HepG2 (cell line): ENCODE data around the gene CSDE1. TPM values are rescaled to one million over a fixed set of nuclear protein-coding genes. Genes with fewer than 3 reads are reported as not detected.

ENCODE experiments used
- DNMT3B ChIP-seq: conservative IDR thresholded peaks from 2 replicates; pipeline ENCODE4 v1.6.1; 2016; ENCODE audit warnings: missing biosample characterization, control low read depth
- ELF3 ChIP-seq: IDR thresholded peaks from 2 replicates; pipeline ENCODE4 v1.6.1; 2016; ENCODE audit warnings: missing genetic modification reagents, missing compliant biosample characterization
- ISX ChIP-seq: sonication (generic); formaldehyde crosslinking; conservative IDR thresholded peaks from 2 replicates; pipeline ENCODE4 v1.5.0; 2020; ENCODE audit warnings: missing genetic modification reagents
- MAF1 ChIP-seq: sonication (generic); formaldehyde crosslinking; IDR thresholded peaks from 2 replicates; pipeline ENCODE4 v1.5.0; 2020; ENCODE audit warnings: missing genetic modification reagents, borderline replicate concordance
- MLLT10 ChIP-seq: sonication (generic); formaldehyde crosslinking; IDR thresholded peaks from 2 replicates; pipeline ENCODE4 v1.4.0; 2020; ENCODE audit warnings: missing genetic modification reagents
- NKX3-1 ChIP-seq: sonication (generic); formaldehyde crosslinking; IDR thresholded peaks from 2 replicates; pipeline ENCODE4 v1.5.0; 2020; ENCODE audit warnings: missing genetic modification reagents
- ONECUT2 ChIP-seq: sonication (generic); formaldehyde crosslinking; IDR thresholded peaks from 2 replicates; pipeline ENCODE4 v1.4.0; 2020; ENCODE audit warnings: missing genetic modification reagents
- PAX8 ChIP-seq: sonication (generic); formaldehyde crosslinking; IDR thresholded peaks from 2 replicates; pipeline ENCODE4 v1.8.0; 2022; ENCODE audit warnings: mild to moderate bottlenecking, missing genetic modification reagents, borderline replicate concordance
- SRY ChIP-seq: sonication (generic); formaldehyde crosslinking; IDR thresholded peaks from 2 replicates; pipeline ENCODE4 v1.8.0; 2022; ENCODE audit warnings: mild to moderate bottlenecking, missing genetic modification reagents
- ZFY ChIP-seq: sonication (generic); formaldehyde crosslinking; IDR thresholded peaks from 2 replicates; pipeline ENCODE4 v1.4.0; 2020; ENCODE audit warnings: missing genetic modification reagents
- polyA plus RNA-seq, 8 experiments: library from polyadenylated mRNA; depleted of rRNA in 3 of 8; stranded (reverse) in 7 of 8; unstranded in 1 of 8; fragments of >200 nt; fragmentation: Illumina TruSeq in 4 of 8; extraction: Trizol in 4 of 8; gene quantifications; 2 replicates each; pipeline versions ENCODE4 v1.2.1 to v1.2.3, GENCODE V29; 2011 to 2016; ENCODE audit warnings: low read depth in 4 of 8, missing spikeins in 1 of 8, mixed read lengths in 1 of 8; ENCODE audit not compliant: insufficient read depth in 1 of 8
- total RNA-seq, 5 experiments: library from RNA; depleted of rRNA; stranded (reverse); fragments of >200 nt; fragmentation: Illumina TruSeq; extraction: Trizol; gene quantifications; 2 replicates each; pipeline ENCODE4 v1.2.3, GENCODE V29; 2016; ENCODE audit warnings: low read depth in 1 of 5
- TF ChIP-seq, protein P1 (sequence below): IDR thresholded peaks from 2 replicates; pipeline ENCODE4 v1.6.1; 2012; ENCODE audit warnings: low read length, improper control_type of control experiment
- TF ChIP-seq, protein P2 (sequence below): sonication (generic); formaldehyde crosslinking; IDR thresholded peaks from 2 replicates; pipeline ENCODE4 v1.4.0; 2020; ENCODE audit warnings: mild to moderate bottlenecking, missing genetic modification reagents
- TF ChIP-seq, protein P3 (sequence below): sonication (generic); formaldehyde crosslinking; IDR thresholded peaks from 2 replicates; pipeline ENCODE4 v1.4.0; 2020; ENCODE audit warnings: missing genetic modification reagents, borderline replicate concordance

CSDE1 gene
- total and polyA plus RNA-seq, 2 of the 13 experiments (the other 11 are each of a cell fraction or from before 2014, with no cell fraction given) = 150 to 313 TPM

DNA sequence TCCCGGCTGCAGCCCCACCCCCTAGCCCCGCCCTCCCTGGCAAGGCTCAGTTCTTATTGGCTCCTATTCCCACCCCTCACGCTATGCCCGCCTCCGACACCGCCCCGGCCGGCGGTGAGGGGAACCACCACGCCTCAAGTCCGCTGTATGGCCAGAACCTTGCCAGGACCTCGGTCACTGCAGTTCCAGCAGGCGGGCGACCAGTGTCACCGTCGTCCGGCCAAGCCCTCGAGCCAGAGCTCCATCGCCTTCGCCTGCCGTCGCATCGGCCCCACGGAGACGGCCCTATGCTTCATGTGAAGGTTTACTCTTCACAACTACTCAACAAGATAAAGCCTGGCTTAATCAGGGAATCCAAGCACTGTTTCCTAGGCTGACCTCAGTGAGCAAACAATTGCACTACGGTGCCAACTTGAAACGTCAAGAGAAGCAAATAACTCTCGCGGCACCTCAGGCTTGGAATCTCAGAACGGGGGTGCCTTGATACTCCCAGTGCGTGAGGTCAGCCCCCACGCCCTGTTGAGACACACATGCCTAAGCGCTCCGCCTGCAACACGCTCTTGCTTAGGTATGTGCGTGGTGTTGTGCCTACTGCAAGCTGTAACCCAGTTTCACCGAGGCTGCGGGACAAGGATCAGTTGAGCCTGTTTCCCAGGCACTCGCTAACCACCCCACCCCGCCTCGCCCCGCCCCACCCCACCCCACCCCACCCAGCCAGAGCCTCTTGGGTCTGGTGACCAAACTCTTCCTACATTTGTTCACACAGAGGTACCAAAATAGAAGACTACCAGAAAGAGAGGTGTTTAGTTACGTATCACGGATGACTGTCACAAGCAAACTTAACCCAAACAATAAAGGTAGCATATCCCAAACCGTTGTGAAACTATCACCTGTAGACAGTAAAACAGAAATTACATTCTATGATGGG, 87.4 kb downstream of the CSDE1 start (continued):
- TF ChIP-seq ELF3 (CRISPR knock-in tag) (no peak), SRY (0 out of 2 replicates have a peak, but pooled peaks have one; percentile 56), ONECUT2 (CRISPR knock-in tag) (no peak), ISX (CRISPR knock-in tag) (no peak), PAX8 (CRISPR knock-in tag) (no peak), MAF1 (CRISPR knock-in tag) (no peak), ZFY (0 out of 2 replicates have a peak, but pooled peaks have one; percentile 19), MLLT10 (no peak), NKX3-1 (CRISPR knock-in tag) (no peak), DNMT3B (CRISPR knock-in tag) (no peak)
- TF ChIP-seq, protein P1, sequence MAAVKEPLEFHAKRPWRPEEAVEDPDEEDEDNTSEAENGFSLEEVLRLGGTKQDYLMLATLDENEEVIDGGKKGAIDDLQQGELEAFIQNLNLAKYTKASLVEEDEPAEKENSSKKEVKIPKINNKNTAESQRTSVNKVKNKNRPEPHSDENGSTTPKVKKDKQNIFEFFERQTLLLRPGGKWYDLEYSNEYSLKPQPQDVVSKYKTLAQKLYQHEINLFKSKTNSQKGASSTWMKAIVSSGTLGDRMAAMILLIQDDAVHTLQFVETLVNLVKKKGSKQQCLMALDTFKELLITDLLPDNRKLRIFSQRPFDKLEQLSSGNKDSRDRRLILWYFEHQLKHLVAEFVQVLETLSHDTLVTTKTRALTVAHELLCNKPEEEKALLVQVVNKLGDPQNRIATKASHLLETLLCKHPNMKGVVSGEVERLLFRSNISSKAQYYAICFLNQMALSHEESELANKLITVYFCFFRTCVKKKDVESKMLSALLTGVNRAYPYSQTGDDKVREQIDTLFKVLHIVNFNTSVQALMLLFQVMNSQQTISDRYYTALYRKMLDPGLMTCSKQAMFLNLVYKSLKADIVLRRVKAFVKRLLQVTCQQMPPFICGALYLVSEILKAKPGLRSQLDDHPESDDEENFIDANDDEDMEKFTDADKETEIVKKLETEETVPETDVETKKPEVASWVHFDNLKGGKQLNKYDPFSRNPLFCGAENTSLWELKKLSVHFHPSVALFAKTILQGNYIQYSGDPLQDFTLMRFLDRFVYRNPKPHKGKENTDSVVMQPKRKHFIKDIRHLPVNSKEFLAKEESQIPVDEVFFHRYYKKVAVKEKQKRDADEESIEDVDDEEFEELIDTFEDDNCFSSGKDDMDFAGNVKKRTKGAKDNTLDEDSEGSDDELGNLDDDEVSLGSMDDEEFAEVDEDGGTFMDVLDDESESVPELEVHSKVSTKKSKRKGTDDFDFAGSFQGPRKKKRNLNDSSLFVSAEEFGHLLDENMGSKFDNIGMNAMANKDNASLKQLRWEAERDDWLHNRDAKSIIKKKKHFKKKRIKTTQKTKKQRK = no peak
- TF ChIP-seq, protein P2, sequence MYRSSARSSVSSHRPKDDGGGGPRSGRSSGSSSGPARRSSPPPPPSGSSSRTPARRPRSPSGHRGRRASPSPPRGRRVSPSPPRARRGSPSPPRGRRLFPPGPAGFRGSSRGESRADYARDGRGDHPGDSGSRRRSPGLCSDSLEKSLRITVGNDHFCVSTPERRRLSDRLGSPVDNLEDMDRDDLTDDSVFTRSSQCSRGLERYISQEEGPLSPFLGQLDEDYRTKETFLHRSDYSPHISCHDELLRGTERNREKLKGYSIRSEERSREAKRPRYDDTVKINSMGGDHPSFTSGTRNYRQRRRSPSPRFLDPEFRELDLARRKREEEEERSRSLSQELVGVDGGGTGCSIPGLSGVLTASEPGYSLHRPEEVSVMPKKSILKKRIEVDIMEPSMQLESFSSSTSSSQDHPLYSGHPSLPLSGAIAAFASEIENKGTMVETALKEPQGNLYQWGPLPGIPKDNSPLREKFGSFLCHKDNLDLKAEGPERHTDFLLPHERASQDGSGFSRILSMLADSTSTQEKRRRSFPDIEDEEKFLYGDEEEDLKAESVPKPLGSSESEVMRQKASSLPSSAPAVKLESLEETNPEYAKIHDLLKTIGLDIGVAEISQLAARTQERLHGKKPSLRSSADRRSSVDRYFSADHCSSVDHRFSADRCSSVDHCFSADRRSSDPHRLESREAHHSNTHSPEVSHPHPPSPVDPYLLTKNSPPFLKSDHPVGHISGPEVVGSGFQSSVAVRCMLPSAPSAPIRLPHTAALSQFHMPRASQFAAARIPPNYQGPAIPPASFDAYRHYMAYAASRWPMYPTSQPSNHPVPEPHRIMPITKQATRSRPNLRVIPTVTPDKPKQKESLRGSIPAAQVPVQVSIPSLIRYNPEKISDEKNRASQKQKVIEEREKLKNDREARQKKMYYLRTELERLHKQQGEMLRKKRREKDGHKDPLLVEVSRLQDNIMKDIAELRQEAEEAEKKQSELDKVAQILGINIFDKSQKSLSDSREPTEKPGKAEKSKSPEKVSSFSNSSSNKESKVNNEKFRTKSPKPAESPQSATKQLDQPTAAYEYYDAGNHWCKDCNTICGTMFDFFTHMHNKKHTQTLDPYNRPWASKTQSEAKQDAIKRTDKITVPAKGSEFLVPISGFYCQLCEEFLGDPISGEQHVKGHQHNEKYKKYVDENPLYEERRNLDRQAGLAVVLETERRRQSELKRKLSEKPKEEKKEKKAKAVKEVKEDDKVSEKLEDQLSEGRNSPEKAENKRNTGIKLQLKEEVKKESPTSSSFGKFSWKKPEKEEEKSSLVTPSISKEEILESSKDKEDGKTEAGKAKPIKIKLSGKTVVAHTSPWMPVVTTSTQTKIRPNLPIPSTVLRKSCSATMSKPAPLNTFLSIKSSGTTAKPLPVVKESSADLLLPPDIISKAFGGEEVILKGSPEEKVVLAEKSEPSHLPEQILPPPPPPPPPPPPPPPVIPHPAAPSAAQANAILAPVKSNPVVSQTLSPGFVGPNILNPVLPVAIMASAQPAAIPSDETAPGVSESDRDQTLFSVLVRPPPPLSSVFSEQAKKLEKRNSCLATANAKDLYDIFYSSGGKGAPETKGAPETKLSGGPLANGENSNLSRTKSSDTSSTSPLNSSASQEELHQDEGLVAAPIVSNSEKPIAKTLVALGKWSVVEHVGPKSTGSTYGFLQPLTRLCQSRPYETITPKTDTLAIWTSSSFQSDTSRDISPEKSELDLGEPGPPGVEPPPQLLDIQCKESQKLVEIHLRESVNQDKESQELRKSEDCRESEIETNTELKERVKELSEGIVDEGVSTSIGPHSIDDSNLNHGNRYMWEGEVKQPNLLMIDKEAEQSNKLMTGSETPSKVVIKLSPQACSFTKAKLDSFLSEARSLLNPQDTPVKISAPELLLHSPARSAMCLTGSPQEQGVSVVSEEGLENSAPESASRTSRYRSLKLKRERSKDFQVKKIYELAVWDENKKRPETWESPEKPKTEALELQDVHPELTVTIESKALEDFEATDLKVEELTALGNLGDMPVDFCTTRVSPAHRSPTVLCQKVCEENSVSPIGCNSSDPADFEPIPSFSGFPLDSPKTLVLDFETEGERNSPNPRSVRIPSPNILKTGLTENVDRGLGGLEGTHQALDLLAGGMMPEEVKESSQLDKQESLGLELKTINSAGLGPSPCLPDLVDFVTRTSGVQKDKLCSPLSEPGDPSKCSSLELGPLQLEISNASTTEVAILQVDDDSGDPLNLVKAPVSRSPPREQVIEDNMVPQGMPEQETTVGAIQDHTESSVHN (CRISPR knock-in tag) = no peak
- TF ChIP-seq, protein P3, sequence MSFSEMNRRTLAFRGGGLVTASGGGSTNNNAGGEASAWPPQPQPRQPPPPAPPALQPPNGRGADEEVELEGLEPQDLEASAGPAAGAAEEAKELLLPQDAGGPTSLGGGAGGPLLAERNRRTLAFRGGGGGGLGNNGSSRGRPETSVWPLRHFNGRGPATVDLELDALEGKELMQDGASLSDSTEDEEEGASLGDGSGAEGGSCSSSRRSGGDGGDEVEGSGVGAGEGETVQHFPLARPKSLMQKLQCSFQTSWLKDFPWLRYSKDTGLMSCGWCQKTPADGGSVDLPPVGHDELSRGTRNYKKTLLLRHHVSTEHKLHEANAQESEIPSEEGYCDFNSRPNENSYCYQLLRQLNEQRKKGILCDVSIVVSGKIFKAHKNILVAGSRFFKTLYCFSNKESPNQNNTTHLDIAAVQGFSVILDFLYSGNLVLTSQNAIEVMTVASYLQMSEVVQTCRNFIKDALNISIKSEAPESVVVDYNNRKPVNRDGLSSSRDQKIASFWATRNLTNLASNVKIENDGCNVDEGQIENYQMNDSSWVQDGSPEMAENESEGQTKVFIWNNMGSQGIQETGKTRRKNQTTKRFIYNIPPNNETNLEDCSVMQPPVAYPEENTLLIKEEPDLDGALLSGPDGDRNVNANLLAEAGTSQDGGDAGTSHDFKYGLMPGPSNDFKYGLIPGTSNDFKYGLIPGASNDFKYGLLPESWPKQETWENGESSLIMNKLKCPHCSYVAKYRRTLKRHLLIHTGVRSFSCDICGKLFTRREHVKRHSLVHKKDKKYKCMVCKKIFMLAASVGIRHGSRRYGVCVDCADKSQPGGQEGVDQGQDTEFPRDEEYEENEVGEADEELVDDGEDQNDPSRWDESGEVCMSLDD (CRISPR knock-in tag) = no peak
